ENCODE measurements around the gene TAOK2.
"Not testable (repeated sequence)": the region's sequence is repeated elsewhere in the genome, so short reads cannot be mapped to it uniquely, and the experiment has no call there.

TAOK2 gene

DNA sequence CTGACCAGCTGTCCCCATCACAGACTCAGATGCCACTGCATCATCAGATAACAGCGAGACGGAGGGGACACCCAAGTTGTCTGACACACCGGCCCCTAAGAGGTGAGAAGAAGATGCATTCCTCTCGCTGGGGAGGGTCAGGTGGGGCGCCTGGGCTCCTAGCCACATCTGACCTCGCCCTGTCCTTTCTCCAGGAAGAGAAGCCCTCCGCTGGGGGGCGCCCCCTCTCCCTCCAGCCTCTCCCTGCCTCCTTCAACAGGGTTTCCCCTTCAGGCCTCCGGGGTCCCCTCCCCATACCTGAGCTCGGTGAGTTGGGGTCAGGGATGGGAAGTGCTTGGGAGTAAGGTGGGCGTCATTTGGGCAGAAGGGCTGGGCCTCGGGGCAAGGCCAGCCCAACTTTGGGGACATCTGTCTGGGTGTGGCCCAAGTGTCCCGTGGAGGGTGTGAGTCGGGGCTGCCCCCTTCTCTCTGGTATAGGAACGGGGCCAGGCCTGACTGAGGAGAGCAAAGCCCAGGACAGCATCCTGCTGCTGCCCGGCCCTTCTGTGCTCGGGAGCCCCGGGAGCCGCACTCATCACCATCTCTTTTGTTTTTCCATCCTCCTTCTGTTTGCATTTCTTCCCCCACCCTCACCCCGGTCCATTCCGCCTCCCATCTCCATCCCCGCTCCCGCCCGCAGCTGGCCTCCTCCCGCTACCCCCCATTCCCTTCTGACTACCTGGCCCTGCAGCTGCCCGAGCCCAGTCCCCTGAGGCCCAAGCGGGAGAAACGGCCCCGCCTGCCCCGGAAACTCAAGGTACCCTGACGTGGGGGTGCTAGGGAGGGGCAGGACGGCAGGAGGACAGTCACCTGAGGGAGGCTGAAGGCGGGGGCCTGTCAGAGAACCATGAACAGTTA, 27.3 kb downstream of the TAOK2 start:
- FAIRE-seq (no peak), DNase-seq (ENCODE audit: extremely low spot score, insufficient read length, low read depth) (no peak)

- no peak for DNase-seq (ENCODE audit: extremely low spot score, insufficient read length, low read depth)
- FAIRE-seq, result no peak
Measured at GRCh38 chr16:30002614-30003346, 29.1 kb downstream of the TAOK2 start.

DNA sequence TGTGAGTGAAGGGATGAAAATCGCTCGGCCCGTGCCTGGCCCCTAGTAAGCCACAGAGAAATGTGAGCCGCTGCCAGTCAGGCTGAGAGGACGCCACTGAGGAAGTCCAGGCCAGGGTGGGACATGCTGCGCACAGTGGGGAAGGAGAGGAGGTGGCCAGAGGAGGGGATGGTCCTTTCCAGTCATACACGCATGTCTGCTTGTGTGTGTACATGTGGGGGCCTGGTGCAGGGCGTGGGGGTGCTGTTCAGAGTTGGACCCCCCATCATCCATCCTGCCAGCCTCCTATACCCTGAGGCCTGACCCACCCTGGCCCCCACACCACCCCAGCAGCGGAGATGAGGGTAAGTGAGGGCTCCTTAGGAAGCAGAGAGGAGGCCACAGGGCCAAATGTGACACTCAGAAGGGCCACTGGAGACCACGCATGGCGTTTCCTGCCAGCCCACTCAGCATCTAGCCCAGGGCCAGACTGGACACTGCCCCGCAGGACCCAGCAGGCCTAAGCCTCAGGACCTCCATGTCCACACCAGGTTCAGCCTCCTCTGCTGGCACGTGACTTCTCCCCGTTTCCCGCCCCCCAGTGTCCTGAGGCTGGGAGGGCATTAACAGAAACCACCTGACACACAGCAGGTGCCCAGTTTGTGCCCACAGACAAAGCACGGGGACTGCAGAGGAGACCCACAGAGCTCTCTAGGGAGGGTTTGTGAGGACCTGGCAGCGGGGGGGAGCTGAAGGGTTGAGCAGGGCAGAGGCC, 30.2 kb downstream of the TAOK2 start:
- DNase-seq (ENCODE audit: extremely low spot score, insufficient read length, low read depth), result no peak
- no peak for FAIRE-seq

DNA sequence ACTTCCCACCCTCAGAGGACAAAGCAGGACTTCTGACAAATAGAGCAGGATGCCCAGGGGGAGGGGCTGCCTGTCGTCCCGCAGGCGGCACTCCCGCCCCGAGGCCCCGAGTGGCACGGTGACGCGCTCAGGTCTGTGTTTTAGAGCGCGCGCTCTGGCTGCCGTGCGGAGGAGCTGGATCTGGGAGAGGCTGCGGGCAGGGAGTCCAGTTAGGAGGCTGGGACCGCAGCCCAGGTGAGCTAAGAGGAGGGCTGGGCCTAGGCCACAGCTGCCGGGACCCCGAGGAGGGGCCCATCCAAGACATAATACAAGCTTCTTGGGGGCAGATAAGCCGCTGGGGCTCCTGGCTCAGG, 30.7 kb downstream of the TAOK2 start:
- FAIRE-seq (no peak), DNase-seq (ENCODE audit: extremely low spot score, insufficient read length, low read depth) (no peak)

- no peak for FAIRE-seq
- no peak for DNase-seq (ENCODE audit: extremely low spot score, insufficient read length, low read depth)
Measured at GRCh38 chr16:30004811-30005242, 31.2 kb downstream of the TAOK2 start.

DNA sequence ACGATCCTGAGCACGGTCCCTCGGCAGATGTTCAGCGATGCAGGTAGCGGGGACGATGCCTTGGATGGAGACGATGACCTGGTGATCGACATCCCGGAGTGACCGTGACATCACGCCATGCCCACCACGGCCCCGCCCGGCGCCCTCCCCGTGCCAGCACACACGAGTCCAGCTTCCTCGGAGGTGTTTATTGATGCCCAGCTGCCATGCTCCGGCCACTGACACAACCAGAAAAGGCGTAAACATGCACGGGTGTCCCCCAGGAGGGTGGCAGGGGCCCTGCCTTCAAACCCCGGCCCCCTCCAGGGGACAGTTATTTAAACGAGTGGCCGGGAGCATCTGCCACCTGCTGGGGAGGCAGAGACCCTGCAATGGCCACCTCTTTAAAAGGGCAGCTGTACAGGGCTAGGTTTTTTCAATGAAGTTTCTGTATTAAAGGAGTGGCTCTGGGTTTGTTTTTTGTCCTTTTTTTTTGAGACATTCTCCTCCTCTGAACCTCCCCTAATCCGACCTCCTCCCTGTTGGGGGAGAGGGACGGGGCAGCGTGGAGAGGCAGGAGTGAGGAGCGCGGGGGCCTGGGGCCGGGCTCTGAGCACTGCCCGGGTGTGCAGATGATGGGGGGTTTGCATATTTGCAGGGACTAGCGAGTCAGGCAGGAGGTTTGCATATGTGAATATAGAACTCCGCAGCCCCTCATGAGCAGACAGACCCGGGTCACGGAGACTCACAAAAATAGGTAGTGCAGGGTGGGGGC, 31.9 kb downstream of the TAOK2 start:
- FAIRE-seq (peak; percentile 60), DNase-seq (ENCODE audit: extremely low spot score, insufficient read length, low read depth) (peak; percentile 46)

- DNase-seq (ENCODE audit: extremely low spot score, insufficient read length, low read depth), result no peak
Measured at GRCh38 chr16:30006095-30006473, 32.4 kb downstream of the TAOK2 start.

DNA sequence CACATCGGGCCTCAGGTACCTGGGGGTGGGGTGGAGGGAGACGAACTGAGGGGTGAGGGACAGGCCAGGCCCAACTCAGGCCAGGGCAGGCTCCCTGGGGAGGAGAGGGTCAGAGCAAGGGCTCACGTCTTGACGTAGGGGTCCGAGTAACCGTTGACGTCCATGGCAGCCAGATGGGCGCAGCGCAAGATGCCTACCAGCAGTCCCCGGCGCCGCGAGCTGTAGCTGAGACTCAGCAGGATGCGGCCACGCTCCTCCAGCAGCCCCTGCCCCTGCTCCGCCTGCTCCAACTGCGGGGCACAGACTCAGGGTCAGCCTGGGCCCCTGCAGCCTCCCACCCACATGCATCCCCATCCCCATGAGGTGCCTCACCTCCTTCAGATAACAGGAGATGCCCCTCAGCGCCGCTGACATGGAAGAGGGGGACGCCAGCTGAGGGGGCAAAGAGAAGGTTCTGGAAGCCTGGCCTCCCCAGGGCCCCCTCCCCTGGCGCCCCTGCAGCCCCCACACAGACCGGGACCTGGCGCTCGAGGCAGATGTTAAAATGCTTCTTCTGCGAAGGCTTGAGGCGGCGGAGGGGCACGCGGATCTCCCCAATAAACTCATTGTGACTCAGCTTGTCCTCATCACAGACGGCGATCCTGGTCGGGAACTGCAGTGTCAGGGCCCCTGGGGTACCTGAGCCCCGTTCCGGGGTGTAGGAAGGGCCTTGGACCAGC, 33.1 kb downstream of the TAOK2 start:
- FAIRE-seq, result no peak
- DNase-seq (ENCODE audit: extremely low spot score, insufficient read length, low read depth), result no peak

More at GRCh38 chr16:30006095-30006473, 32.4 kb downstream of the TAOK2 start:
- no peak for FAIRE-seq

- no peak for FAIRE-seq
- DNase-seq (ENCODE audit: extremely low spot score, insufficient read length, low read depth), result no peak
Measured at GRCh38 chr16:30007378-30007895, 33.8 kb downstream of the TAOK2 start.

GRCh38 chr16:30009085-30009862, 35.6 kb downstream of the TAOK2 start:
- FAIRE-seq, result no peak

DNA sequence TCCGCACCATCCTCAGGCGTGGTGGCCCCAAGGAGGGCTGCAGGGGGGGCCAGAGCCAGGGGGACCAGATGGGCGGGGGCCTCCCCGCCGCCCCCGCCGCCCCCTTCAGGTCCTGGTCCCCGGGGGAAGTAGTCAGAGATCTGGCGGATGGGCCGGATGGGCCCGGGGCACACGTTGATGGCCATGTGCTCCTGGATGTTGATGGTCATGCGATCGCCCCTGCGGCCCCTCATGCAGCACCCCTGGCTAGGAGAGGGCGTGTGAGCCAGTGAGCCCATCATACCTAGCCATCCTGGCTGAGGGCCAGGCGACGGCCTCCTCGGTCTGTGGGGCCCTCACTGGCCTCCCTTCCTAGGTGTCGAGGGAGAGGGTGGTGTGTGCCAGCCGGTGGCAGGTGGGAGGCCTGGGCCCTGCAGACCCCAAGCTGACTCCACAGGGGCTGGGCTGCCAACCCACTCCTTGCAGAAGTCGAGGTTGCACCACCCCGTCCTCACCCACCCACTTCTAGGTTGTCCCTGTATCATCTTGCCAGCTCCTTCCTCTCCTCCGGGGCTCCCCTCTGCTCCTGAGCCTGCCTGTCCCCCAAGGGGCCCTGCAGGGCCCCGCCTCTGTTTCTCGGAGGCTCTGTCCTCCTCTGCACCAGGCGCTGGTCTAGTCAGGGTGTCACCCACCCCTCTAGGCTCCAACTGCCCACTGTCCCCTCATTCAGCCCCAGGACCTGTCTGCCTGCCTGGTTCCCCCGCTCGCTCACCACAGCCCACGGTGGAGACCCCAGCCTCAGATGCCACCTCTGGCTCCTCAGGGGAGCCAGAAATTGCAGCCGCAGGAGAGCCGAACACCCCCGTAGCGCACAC, 36.5 kb downstream of the TAOK2 start:
- DNase-seq (ENCODE audit: extremely low spot score, insufficient read length, low read depth) (no peak), FAIRE-seq (no peak)

More at GRCh38 chr16:30009085-30009862, 35.6 kb downstream of the TAOK2 start:
- DNase-seq (ENCODE audit: extremely low spot score, insufficient read length, low read depth), result no peak

GRCh38 chr16:30010844-30011713, 37.4 kb downstream of the TAOK2 start, which contains the start of gene DOC2A:
Gene DOC2A (minus strand): TSS chr16:30011027. CDS start chr16:30010222, 805 bp downstream.
- FAIRE-seq (no peak), DNase-seq (ENCODE audit: extremely low spot score, insufficient read length, low read depth) (no peak)

GRCh38 chr16:30011714-30012504, 38.2 kb downstream of the TAOK2 start:
- DNase-seq (ENCODE audit: extremely low spot score, insufficient read length, low read depth) (no peak), FAIRE-seq (no peak)

DNA sequence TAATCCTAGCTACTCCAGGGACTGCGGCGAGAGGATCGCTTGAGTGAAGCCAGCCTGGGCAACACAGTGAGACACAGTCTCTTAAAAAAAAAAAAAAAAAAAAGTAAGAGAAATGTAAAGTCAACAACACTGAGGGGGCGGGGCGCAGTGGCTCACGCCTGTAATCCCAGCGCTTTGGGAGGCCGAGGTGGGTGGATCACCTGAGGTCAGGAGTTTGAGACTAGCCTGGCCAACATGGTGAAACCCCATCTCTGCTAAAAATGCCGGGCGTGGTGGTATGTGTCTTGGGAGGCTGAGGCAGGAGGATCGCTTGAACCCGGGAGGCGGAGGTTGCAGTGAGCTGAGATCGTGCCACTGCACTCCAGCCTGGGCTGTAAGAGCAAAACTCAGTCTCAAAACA, 38.9 kb downstream of the TAOK2 start:
- FAIRE-seq; DNase-seq (ENCODE audit: extremely low spot score, insufficient read length, low read depth): not testable (repeated sequence)

DNA sequence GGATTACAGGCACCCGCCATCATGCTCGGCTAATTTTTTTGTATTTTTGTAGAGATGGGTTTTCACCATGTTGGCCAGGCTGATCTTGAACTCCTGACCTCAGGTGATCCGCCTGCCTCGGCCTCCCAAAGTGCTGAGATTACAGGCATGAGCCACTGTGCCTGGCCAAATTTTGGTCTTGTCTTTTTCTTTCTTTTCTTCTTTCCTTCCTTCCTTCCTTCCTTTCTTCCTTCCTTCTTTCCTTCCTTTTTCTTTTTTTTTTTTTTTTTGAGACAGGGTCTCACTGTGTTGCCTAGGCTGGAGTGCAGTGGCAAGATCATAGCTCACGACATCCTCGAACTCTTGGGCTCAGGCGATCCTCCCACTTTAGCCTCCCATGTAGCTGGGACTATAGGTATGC, 41.8 kb downstream of the TAOK2 start:
- not testable (repeated sequence) for FAIRE-seq; DNase-seq (ENCODE audit: extremely low spot score, insufficient read length, low read depth)
